ENCODE results near the gene GNA12.

- TF ChIP-seq, protein P1, sequence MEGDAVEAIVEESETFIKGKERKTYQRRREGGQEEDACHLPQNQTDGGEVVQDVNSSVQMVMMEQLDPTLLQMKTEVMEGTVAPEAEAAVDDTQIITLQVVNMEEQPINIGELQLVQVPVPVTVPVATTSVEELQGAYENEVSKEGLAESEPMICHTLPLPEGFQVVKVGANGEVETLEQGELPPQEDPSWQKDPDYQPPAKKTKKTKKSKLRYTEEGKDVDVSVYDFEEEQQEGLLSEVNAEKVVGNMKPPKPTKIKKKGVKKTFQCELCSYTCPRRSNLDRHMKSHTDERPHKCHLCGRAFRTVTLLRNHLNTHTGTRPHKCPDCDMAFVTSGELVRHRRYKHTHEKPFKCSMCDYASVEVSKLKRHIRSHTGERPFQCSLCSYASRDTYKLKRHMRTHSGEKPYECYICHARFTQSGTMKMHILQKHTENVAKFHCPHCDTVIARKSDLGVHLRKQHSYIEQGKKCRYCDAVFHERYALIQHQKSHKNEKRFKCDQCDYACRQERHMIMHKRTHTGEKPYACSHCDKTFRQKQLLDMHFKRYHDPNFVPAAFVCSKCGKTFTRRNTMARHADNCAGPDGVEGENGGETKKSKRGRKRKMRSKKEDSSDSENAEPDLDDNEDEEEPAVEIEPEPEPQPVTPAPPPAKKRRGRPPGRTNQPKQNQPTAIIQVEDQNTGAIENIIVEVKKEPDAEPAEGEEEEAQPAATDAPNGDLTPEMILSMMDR (IDR thresholded peaks at IDR 0.05), result no peak
- TF ChIP-seq POLR2A (IDR thresholded peaks at IDR 0.05), result no peak
Observed at GRCh38 chr7:2715341-2716231, 128.5 kb downstream of the GNA12 start.

All from adrenal gland (tissue), 5 donors.